Measurements from ENCODE around the gene GBGT1.

The GBGT1 gene

DNA sequence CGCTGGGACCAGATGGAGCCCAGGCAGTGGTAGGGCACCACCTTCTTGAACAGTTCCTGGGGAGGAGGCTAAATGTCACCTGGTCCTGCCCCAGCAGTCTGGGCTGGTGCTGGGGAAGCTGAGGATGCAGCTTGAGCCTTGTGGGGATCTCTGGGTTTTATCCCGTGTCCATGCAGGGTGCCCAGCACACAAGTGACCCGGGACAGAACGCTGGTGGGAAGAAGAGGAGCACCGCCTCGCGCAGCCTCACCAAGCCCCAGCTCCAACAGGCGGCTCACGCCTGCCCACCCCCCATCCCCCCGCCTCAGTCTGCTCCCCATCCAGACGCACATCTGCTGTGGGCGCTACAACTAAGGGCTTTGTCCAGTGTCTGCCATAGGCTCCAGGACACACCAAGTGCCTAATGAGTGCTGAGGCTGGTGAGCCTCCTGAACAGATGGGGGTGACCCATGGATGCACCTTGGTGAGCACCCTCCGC is 56.4 kb downstream of the GBGT1 start:
- peak in 5 of 10 donors; percentile 5 to 42 (median 19) for DNase-seq
- intact Hi-C loops (cut with DNase I) = no loop called here

DNA sequence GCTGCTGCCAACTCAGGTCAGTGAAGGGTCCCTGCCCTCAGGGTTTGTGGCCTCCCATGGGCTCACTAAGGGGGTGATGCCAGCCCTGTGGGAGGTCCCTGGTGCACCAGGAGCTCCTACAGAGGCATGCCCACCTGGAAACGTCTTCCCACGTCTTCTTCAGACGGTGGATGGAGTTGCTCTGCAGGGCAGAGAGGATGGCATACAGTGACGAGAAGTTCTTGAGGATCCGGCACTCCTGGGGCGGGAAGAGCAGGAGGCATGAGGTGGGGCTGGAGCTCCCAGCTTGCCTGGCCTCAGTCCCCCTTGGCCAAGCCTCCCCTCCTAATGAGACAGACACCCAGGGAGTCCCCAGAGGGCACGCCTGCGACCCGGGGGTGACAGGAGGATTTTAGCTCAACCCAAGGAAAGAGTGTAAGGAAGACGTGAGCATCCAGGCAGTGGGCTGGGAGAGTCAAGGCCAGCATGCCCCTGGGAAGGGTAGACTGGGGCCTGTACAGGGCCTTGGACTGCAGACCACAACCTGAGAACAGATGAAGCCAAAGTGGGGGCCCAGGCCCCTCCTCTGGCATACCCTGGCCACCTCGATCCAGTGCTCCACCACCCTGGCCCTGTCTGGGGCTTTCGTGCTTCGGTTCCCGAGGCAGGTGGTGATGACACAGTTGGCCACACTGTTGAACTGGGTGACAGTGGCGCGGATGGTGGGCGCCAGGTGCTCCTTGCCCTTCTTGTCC is 57.0 kb downstream of the GBGT1 start:
- DNase-seq = peak in 4 of 10 donors; percentile 19 to 64 (median 44)
- intact Hi-C loops (cut with DNase I) = no loop called here

DNA sequence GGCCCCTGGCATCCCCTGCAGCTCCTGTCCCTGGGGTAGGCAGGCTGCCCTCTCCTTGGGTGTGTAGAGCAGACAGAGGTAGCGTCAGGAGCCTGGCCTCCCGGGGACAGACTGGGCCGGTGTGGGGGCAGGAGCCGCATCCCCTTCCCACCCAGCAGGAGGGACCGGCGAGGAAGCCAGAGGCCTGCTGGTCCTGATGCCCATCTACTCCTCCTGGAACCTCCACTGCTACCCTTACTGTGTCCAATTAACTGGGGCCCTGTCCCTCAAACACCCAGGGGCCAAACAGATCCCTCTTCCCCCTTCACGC is 58.3 kb downstream of the GBGT1 start:
- DNase-seq = peak in 4 of 10 donors; percentile 23 to 71 (median 46)
- intact Hi-C loops (cut with DNase I) = no loop called here

DNA sequence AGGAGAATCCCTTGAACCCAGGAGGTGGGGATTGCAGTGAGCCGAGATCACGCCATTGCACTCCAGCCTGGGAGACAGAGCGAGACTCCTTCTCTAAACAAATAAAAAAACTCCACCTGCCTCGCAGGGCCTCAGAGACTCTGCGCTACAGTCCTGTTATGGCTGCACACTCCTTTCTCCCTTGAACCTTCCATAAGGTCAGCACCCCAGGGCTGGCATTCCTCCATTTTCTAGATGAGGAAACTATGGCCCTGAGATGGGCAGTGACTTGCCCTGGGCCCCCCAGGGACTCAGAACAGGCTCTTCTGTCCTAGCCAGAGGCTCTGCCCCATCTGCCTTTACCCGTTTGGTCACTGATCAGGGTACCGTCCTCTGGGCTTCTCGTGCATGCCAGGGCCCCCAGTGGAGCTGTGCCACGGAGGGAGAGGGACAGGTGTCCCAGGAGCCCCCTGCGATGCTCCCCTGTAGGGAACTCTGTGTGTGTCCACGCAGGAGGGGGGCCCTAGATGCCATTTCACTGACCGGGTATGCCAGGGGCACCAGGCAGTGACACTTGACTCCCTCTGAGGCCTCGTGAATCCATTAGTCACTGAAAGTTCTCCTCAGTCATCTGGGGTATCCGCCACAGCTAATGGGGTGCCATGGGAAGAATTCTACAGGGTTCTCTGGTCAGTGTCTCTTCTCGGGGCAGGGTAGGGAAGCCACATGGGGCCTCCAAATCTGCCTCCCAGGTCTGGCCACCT is 58.8 kb downstream of the GBGT1 start:
- intact Hi-C loops (cut with DNase I) = loop anchor here (5.0 kb wide), 1 partner anchor 58 kb away; no protein-coding TSS in a partner anchor
- peak in 5 of 10 donors; percentile 8 to 52 (median 31) for DNase-seq

DNA sequence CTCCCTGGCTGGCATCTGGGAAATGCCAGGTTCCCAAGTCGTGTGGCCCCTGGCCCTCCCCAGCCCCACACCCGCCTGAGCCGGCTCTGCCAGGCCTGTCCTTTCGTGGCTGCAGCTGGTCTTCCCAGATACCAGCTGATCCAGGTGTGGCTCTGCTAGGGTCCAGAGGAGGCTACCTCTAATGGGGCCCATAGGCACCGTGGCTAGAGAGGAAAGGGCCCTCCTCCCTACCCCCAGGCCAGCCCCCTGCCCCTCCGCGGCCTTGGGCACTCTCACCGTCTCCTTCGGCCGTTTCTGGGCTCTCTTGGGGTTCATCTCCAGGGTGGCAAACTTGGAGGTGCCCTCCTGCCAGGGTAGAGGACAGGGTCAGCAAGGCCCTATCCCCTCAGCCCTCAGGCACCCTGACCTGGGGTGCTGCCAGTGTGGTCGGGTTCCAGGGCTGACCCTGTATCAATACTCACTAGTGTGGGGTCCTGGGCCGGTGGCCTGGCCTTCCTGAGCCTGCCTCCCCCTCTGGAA is 59.7 kb downstream of the GBGT1 start:
- intact Hi-C loops (cut with DNase I) = loop anchor here (1.0 to 5.0 kb wide), 2 partner anchors 40 to 57 kb away; no protein-coding TSS in a partner anchor
- DNase-seq = peak in 6 of 10 donors; percentile 8 to 70 (median 32)

DNA sequence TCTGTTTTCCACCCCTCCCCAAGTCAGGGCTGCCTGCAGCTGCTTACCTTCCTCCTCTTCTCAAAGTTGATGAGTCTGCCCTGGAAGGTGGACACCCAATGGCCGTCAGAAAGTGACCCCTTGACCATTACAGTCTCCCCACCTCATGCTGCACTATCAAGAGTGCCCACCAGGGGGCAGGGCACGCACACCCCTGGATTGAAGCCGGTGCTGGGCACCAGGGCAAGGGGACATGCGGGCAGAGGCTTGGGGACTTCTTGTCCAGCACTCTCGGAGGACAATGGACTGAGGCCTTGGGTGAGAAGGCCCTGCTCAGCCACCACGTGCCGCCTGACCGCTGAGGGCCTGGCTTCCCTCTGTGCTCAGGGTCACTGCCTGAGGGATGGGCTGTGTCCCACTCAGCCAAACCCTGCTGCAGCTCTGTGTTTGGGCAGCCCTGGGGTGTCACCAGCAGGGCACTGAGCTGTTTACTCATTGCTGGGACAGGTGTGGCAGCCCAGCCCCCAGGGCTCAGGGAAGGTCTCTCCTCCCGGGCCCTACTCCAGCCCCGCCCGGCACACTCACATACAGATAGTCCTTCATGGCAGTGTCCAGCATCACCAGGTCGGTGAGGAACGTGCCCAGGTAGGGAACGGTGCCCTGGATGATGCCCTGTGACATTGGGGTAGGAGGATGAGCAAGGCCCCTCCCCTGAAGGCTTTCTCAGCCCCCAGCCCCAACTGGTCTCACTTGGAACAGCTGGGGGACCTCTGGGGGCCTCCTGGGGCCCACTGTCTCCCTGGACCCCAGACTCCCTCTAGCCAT is 60.3 kb downstream of the GBGT1 start:
- peak in 9 of 10 donors; percentile 53 to 96 (median 78) for DNase-seq
- intact Hi-C loops (cut with DNase I) = loop anchor here (1.0 to 5.0 kb wide), 2 partner anchors 41 to 56 kb away; no protein-coding TSS in a partner anchor

Measured in posterior cingulate gyrus (tissue), 11 donors.